Vagina (tissue), 2 donors: ENCODE data around the gene NT5DC4. TPM values are rescaled to one million over a fixed set of nuclear protein-coding genes. Genes with fewer than 3 reads are reported as not detected.
"Not testable (repeated sequence)": the region's sequence is repeated elsewhere in the genome, so short reads cannot be mapped to it uniquely, and the experiment has no call there.

Experiments used
- DNase-seq, 2 donors: peaks; one replicate each; pipeline ENCODE4 v3.0.0-alpha.2; 2017; ENCODE audit errors: extremely low spot score in 2 of 2
- H3K27ac ChIP-seq: fragments of 200-600 bp; sonication (generic); one replicate; pipeline ENCODE4 v1.5.1; 2019
- H3K27me3 ChIP-seq: fragments of 200-600 bp; sonication (generic); one replicate; pipeline ENCODE4 v1.5.1; 2019
- H3K36me3 ChIP-seq, 2 donors: fragments of 200-600 bp; sonication (generic); one replicate each; pipeline ENCODE4 v1.5.1; 2017 to 2019
- H3K4me1 ChIP-seq: fragments of 200-600 bp; sonication (generic); one replicate; pipeline ENCODE4 v1.5.1; 2019
- H3K4me3 ChIP-seq, 2 donors: fragments of 200-600 bp; sonication (generic); 1 replicate in 1 of 2; 2 replicates in 1 of 2; pipeline ENCODE4 v1.5.1; 2016 to 2019
- H3K9me3 ChIP-seq: fragments of 200-600 bp; sonication (generic); one replicate; pipeline ENCODE4 v1.5.1; 2019
- POLR2A ChIP-seq, 2 donors: fragments of 450-650 bp; IDR thresholded peaks; one replicate each; pipeline ENCODE4 v1.6.1; 2017; ENCODE audit warnings: antibody characterized with exemption in 2 of 2, mild to moderate bottlenecking in 2 of 2, moderate library complexity in 2 of 2
- POLR2AphosphoS5 ChIP-seq, 2 donors: sonication (generic); formaldehyde crosslinking; IDR thresholded peaks; one replicate each; pipeline ENCODE4 v1.9.0; 2017; ENCODE audit warnings: antibody characterized with exemption in 2 of 2, mild to moderate bottlenecking in 2 of 2, low read depth in 1 of 2; ENCODE audit not compliant: insufficient read depth in 1 of 2
- intact Hi-C: fragments of 100-400 bp; cut with DNase I; formaldehyde crosslinking; loops from one replicate; pipeline ENCODE4 v1.15.1; 2023
- total RNA-seq: library from RNA; depleted of rRNA; stranded (reverse); fragments of >200 nt; gene quantifications from one replicate; pipeline ENCODE4 v1.2.3, GENCODE V29; 2016
- TF ChIP-seq, protein P1 (sequence below), 3 experiments: fragments of 450-650 bp in 2 of 3; fragments of 200-600 bp in 1 of 3; sonication (generic) in 1 of 3; IDR thresholded peaks; one replicate each; pipeline ENCODE4 v1.5.1; 2017 to 2019; ENCODE audit warnings: antibody characterized with exemption in 3 of 3, mild to moderate bottlenecking in 2 of 3, moderate library complexity in 2 of 3

NT5DC4 gene
- total RNA-seq, 1 donor from 2014 or later, result not detected

DNA sequence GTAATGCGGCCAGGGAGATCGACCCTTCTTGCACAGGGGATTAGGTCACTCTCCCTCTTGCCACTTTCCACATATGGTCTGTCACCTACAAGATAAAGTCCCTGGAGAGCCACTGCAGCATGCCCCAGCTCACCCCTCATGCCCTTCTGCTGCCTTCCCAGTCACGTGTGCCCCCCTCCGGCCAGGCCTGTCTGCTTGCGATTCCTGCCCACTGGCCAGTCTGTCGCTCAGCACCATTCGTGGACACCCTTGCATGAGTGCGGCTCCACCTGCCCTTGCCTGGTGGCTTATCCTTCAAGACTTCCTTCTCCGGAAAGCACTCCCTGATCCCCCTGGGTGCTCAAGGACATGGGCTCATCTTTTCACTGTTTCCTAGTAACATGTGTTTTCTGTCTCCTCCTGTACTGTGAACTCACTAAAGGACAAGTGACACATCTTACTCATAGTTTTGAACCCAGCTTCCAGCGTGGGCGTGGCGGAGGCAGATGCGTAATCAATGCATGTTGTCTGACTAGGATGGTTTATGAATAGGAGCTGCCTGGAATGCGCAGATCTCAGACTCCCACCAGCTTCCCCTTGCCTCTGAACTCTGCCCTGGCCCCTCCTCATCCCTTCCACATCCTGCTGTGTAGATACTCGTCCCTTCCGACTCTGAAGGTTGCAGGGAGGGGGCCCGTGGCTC is 7.8 kb upstream of the NT5DC4 start:
- Histone ChIP-seq H3K4me1 (no peaks in the 10 kb centered on the region), H3K9me3 (no peaks in the 10 kb centered on the region), H3K36me3 (no peaks in the 10 kb centered on the region), H3K27me3 (no peaks in the 10 kb centered on the region), H3K4me3 (no peak overlapping the region), H3K27ac (no peak overlapping the region)
- no peak for TF ChIP-seq POLR2A (IDR thresholded peaks at IDR 0.05)
- TF ChIP-seq POLR2AphosphoS5 (IDR thresholded peaks at IDR 0.05; ENCODE audit: insufficient read depth in 1 of 2, low read depth in 1 of 2), result no peak
- TF ChIP-seq, protein P1, sequence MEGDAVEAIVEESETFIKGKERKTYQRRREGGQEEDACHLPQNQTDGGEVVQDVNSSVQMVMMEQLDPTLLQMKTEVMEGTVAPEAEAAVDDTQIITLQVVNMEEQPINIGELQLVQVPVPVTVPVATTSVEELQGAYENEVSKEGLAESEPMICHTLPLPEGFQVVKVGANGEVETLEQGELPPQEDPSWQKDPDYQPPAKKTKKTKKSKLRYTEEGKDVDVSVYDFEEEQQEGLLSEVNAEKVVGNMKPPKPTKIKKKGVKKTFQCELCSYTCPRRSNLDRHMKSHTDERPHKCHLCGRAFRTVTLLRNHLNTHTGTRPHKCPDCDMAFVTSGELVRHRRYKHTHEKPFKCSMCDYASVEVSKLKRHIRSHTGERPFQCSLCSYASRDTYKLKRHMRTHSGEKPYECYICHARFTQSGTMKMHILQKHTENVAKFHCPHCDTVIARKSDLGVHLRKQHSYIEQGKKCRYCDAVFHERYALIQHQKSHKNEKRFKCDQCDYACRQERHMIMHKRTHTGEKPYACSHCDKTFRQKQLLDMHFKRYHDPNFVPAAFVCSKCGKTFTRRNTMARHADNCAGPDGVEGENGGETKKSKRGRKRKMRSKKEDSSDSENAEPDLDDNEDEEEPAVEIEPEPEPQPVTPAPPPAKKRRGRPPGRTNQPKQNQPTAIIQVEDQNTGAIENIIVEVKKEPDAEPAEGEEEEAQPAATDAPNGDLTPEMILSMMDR (IDR thresholded peaks at IDR 0.05), result no peak
- DNase-seq, result no peak
- intact Hi-C loops, result no loop called here

DNA sequence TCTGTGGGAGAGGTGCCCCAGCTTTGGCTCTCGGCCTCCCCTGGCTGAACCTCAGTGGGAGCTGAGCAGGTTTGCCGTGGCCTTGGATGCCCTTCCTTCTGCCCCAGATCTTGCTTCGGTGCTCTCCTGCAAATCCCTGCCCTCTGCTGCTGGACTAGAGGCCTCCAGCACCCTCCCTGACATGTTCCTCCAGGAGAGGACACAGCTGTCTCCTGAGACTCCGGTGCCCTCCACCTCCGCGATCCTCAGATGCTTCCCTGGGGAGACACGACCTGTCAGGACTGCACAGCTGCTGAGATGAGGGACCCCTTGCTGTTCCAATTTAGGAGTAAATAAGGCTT is 7.3 kb upstream of the NT5DC4 start:
- H3K9me3 ChIP-seq, result no peaks in the 10 kb centered on the region
- H3K4me1 ChIP-seq, result no peaks in the 10 kb centered on the region
- TF ChIP-seq, protein P1 (IDR thresholded peaks at IDR 0.05), result no peak
- TF ChIP-seq POLR2AphosphoS5 (IDR thresholded peaks at IDR 0.05; ENCODE audit: insufficient read depth in 1 of 2, low read depth in 1 of 2) (no peak), POLR2A (IDR thresholded peaks at IDR 0.05) (no peak)
- DNase-seq, result no peak
- H3K27ac ChIP-seq, result no peak overlapping the region
- no peak overlapping the region for H3K4me3 ChIP-seq
- no peaks in the 10 kb centered on the region for H3K27me3 ChIP-seq
- H3K36me3 ChIP-seq, result no peaks in the 10 kb centered on the region
- intact Hi-C loops, result no loop called here

DNA sequence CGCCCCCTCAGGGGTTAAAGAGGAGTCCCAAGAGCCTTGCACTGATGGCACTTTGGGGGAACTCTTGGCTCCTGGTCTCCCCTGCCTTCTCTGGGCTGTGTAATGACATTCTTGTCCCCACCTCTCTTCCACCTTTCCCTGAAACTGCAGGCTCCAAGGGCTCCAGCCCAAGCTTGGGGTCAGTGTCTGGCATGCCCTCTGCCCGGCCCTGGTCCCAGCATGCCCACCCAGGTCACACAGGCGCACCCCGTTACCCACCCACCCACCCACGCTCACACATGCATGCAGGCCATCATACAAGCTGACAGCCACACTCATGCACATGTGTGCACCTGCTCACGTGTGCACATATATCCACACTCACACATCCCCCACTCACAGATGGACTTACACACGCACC is 6.9 kb upstream of the NT5DC4 start:
- no peak for DNase-seq
- Histone ChIP-seq H3K36me3 (no peaks in the 10 kb centered on the region), H3K27me3 (no peaks in the 10 kb centered on the region), H3K4me1 (no peaks in the 10 kb centered on the region), H3K9me3 (no peaks in the 10 kb centered on the region), H3K27ac (no peak overlapping the region), H3K4me3 (no peak overlapping the region)
- TF ChIP-seq, protein P1 (IDR thresholded peaks at IDR 0.05), result no peak
- TF ChIP-seq POLR2A (IDR thresholded peaks at IDR 0.05), result no peak
- TF ChIP-seq POLR2AphosphoS5 (IDR thresholded peaks at IDR 0.05; ENCODE audit: insufficient read depth in 1 of 2, low read depth in 1 of 2), result no peak
- intact Hi-C loops, result no loop called here

DNA sequence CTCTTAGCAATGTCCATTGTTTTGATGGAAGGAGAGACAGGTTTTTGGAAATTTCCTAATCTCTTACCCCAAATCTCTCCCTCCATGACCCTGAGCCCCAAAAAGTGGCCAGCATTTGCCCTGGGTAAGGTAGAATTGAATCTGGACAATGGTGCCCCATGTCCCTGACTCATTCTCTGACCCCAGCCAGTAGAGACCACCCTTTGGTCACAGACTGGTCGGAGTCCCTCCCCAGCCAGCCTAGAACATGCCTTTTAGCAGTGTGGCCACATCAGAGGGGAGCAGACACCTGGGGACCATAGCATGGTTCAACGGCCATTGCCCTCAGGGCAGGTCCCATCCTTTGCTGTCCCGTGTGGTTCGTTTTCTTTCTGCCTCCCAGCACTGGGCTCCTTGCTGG is 6.5 kb upstream of the NT5DC4 start:
- no peak overlapping the region for H3K4me3 ChIP-seq
- TF ChIP-seq POLR2A (IDR thresholded peaks at IDR 0.05), result no peak
- TF ChIP-seq POLR2AphosphoS5 (IDR thresholded peaks at IDR 0.05; ENCODE audit: insufficient read depth in 1 of 2, low read depth in 1 of 2), result no peak
- TF ChIP-seq, protein P1 (IDR thresholded peaks at IDR 0.05), result no peak
- no peaks in the 10 kb centered on the region for H3K4me1 ChIP-seq
- DNase-seq, result no peak
- no peaks in the 10 kb centered on the region for H3K36me3 ChIP-seq
- intact Hi-C loops, result no loop called here
- no peaks in the 10 kb centered on the region for H3K9me3 ChIP-seq
- H3K27ac ChIP-seq, result no peak overlapping the region
- no peaks in the 10 kb centered on the region for H3K27me3 ChIP-seq

DNA sequence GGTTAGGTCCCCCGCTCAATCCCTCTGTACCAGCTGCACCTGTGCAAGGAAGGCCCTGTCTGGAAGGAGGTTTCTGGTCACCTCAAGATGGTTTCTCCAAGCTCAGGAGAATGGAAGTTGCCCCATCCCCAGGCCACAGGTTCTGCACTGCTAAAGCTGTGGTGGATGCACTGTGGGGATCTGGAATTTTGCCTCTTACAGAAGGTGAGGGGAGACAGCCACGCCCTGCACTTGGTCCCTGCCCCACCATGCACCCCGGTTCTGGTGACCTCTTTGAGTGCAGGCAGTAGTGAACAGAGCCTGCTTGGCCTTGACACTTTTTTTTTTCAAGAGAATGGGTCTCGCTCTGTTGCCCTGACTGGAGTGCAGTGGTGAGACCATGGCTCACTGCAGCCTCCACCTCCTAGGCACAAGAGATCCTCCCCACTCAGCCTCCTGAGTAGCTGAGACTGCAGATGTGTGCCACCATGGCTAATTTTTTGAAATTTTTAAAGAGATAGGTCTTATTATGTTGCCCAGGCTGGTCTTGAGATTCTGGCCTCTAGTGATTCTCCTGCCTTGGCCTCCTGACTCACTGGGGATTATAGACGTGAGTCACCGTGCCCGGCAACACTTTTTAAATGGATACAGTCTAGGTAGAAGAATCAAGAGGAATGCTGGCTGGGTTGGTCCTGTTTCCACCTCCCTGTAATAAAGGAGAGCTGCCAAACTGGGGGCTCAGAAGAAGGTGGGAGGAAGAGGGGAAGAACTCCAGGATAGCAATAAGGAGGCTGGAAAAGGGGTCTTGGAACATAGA is 5.8 kb upstream of the NT5DC4 start:
- no peak overlapping the region for H3K27ac ChIP-seq
- intact Hi-C loops, result no loop called here
- no peak for DNase-seq
- no peak overlapping the region for H3K4me3 ChIP-seq
- H3K27me3 ChIP-seq, result no peaks in the 10 kb centered on the region
- no peaks in the 10 kb centered on the region for H3K4me1 ChIP-seq
- TF ChIP-seq POLR2A (IDR thresholded peaks at IDR 0.05) (no peak), POLR2AphosphoS5 (IDR thresholded peaks at IDR 0.05; ENCODE audit: insufficient read depth in 1 of 2, low read depth in 1 of 2) (no peak)
- TF ChIP-seq, protein P1 (IDR thresholded peaks at IDR 0.05), result no peak
- H3K36me3 ChIP-seq, result no peaks in the 10 kb centered on the region
- no peaks in the 10 kb centered on the region for H3K9me3 ChIP-seq

DNA sequence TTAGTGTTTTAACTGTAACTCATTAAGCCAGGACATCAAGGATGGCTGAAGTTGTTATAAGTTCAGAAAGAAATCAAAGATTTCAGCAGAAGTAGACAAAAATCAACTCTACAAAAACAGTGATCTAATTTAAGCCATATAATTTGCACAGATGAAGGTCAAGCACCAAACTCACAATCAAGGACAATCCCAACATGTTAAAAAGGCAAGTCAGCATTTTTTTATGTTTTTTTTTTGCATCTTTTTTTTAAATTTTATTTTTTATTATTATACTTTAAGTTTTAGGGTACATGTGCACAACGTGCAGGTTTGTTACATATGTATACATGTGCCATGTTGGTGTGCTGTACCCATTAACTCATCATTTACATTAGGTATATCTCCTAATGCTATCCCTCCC is 4.7 kb upstream of the NT5DC4 start:
- H3K27ac ChIP-seq, H3K36me3 ChIP-seq, H3K27me3 ChIP-seq, H3K4me1 ChIP-seq, H3K4me3 ChIP-seq, intact Hi-C loops, DNase-seq, H3K9me3 ChIP-seq: not testable (repeated sequence)

DNA sequence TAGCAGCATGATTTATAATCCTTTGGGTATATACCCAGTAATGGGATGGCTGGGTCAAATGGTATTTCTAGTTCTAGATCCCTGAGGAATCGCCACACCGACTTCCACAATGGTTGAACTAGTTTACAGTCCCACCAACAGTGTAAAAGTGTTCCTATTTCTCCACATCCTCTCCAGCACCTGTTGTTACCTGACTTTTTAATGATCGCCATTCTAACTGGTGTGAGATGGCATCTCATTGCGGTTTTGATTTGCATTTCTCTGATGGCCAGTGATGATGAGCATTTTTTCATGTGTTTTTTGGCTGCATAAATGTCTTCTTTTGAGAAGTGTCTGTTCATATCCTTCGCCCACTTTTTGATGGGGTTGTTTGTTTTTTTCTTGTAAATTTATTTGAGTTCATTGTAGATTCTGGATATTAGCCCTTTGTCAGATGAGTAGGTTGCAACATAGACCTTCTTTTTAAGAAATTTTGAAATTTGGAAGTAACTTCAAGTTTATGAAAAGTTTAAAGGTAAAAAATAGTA is 3.9 kb upstream of the NT5DC4 start:
- H3K36me3 ChIP-seq, H3K9me3 ChIP-seq, H3K27ac ChIP-seq, intact Hi-C loops, DNase-seq, H3K27me3 ChIP-seq, H3K4me3 ChIP-seq, H3K4me1 ChIP-seq: not testable (repeated sequence)
